GM18505 (cell line): ENCODE data around the gene ESX1.

Source experiments
- ATAC-seq: cut with Tn5 transposase; IDR thresholded peaks from one replicate; pipeline ENCODE4 v1.9.1; 2021; ENCODE audit not compliant: unreplicated experiment
- POLR2A ChIP-seq: IDR thresholded peaks from 4 replicates; pipeline ENCODE4 v1.6.1; 2011; ENCODE audit warnings: borderline replicate concordance; ENCODE audit not compliant: insufficient read depth, insufficient read length; ENCODE audit errors: extremely low read depth

Gene ESX1

GRCh38 chrX:104254442-104255115, at the start of gene ESX1:
ESX1 (minus strand) TSS chrX:104254933; CDS start chrX:104254849, 84 bp downstream.
- no peak for TF ChIP-seq POLR2A
- ATAC-seq, result no peak

- no peak for TF ChIP-seq POLR2A
- ATAC-seq, result no peak
These were observed 40.9 kb upstream of the ESX1 start for GRCh38 chrX:104295636-104296035.

- no peak for ATAC-seq
- no peak for TF ChIP-seq POLR2A
These were observed 34.2 kb upstream of the ESX1 start for GRCh38 chrX:104288961-104289360.

GRCh38 chrX:104288269-104288668, 33.5 kb upstream of the ESX1 start:
- TF ChIP-seq POLR2A, result no peak
- ATAC-seq, result no peak

- ATAC-seq, result no peak
- no peak for TF ChIP-seq POLR2A
These were observed 30.5 kb upstream of the ESX1 start for GRCh38 chrX:104285201-104285600.

- ATAC-seq, result no peak
- no peak for TF ChIP-seq POLR2A
These were observed 29.8 kb upstream of the ESX1 start for GRCh38 chrX:104284507-104284906.

- no peak for TF ChIP-seq POLR2A
- no peak for ATAC-seq
These were observed 27.5 kb upstream of the ESX1 start for GRCh38 chrX:104282166-104282725.

- no peak for TF ChIP-seq POLR2A
- ATAC-seq, result no peak
These were observed 26.8 kb upstream of the ESX1 start for GRCh38 chrX:104281564-104281963.

GRCh38 chrX:104280609-104281008, 25.9 kb upstream of the ESX1 start:
- no peak for TF ChIP-seq POLR2A
- no peak for ATAC-seq

GRCh38 chrX:104270916-104271512, 16.3 kb upstream of the ESX1 start:
- ATAC-seq, result no peak
- no peak for TF ChIP-seq POLR2A

- no peak for ATAC-seq
- no peak for TF ChIP-seq POLR2A
These were observed 15.5 kb upstream of the ESX1 start for GRCh38 chrX:104270212-104270611.

GRCh38 chrX:104255465-104255864, 732 bp upstream of the ESX1 start:
- ATAC-seq, result no peak
- TF ChIP-seq POLR2A, result no peak

- TF ChIP-seq POLR2A, result no peak
- ATAC-seq, result no peak
These were observed 929 bp downstream of the ESX1 start for GRCh38 chrX:104253567-104254441.
